Ovary (tissue), 3 donors: ENCODE measurements around the gene PROM2.

Source experiments
- POLR2A ChIP-seq: fragments of 450-650 bp; IDR thresholded peaks from one replicate; pipeline ENCODE4 v1.6.1; 2017; ENCODE audit warnings: antibody characterized with exemption, mild to moderate bottlenecking, moderate library complexity
- TF ChIP-seq, protein P1 (sequence below), 3 donors: fragments of 450-650 bp in 2 of 3; fragments of 200-600 bp in 1 of 3; IDR thresholded peaks; one replicate each; pipeline versions ENCODE4 v1.5.1 to v1.8.0; 2016 to 2022; ENCODE audit warnings: antibody characterized with exemption in 3 of 3, mild to moderate bottlenecking in 1 of 3
- donor health status: DM: no; HTN: no; CAD: no.

DNA sequence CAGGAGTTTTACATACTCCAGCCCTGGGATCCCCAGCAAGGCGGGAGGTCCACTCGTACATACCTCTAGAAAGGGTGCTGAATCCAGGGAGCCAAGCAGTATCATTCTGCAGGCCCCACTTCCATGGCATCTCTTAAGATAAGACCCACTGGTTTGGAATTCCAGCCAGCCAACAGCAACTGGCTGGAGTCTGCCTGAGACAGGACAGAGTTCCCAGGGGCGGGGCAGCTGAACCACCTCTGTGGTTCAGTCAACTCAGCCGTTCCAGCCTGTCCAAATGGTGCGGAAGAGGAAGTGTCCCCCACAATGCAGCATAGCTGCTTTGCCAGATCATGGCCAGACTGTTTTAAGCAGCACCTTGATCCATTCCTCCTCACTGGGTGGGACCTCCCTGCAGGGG lies 33.7 kb upstream of the PROM2 start:
- TF ChIP-seq, protein P1, sequence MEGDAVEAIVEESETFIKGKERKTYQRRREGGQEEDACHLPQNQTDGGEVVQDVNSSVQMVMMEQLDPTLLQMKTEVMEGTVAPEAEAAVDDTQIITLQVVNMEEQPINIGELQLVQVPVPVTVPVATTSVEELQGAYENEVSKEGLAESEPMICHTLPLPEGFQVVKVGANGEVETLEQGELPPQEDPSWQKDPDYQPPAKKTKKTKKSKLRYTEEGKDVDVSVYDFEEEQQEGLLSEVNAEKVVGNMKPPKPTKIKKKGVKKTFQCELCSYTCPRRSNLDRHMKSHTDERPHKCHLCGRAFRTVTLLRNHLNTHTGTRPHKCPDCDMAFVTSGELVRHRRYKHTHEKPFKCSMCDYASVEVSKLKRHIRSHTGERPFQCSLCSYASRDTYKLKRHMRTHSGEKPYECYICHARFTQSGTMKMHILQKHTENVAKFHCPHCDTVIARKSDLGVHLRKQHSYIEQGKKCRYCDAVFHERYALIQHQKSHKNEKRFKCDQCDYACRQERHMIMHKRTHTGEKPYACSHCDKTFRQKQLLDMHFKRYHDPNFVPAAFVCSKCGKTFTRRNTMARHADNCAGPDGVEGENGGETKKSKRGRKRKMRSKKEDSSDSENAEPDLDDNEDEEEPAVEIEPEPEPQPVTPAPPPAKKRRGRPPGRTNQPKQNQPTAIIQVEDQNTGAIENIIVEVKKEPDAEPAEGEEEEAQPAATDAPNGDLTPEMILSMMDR (IDR thresholded peaks at IDR 0.05), result no peak
- no peak for TF ChIP-seq POLR2A
